CD4-positive, alpha-beta T cell (primary cell): ENCODE data around the gene EPHB1. TPM values are rescaled to one million over a fixed set of nuclear protein-coding genes. Genes with fewer than 3 reads are reported as not detected.

ENCODE experiments used
- ATAC-seq: fragments of 200-7000 bp; cut with Tn5 transposase; one replicate; pipeline ENCODE4 v1.10.0; 2022; ENCODE audit warnings: mild to moderate bottlenecking; ENCODE audit not compliant: poor library complexity
- CTCF ChIA-PET: fragments of 350-600 bp; sonication (Branson Sonifier 250); formaldehyde crosslinking; loops from one replicate; lab custom pipeline; 2021; ENCODE audit warnings: antibody characterized with exemption, inconsistent platforms; lab: Charles Lee
- POLR2A ChIA-PET: fragments of 350-600 bp; sonication (Branson Sonifier 250); formaldehyde crosslinking; loops from one replicate; lab custom pipeline; 2021; ENCODE audit warnings: antibody characterized with exemption, inconsistent platforms; lab: Charles Lee
- DNase-seq, 14 experiments: peaks; one replicate each; pipeline ENCODE4 v3.0.0-alpha.2; 2013 to 2020; ENCODE audit warnings: mixed read lengths in 2 of 14
- H3K27ac ChIP-seq, 2 donors: one replicate each; pipeline versions ENCODE4 v1.5.1 to v1.7.0; 2013; ENCODE audit warnings: low read length in 2 of 2, low read depth in 1 of 2, mild to moderate bottlenecking in 1 of 2
- H3K27me3 ChIP-seq, 2 experiments: 1 replicate in 1 of 2; 2 replicates in 1 of 2; pipeline versions ENCODE4 v1.6.1 to v1.7.0; 2013; ENCODE audit warnings: low read length in 2 of 2, control low read depth in 1 of 2, mild to moderate bottlenecking in 1 of 2, moderate library complexity in 1 of 2; ENCODE audit not compliant: insufficient read depth in 2 of 2, control insufficient read depth in 1 of 2
- H3K36me3 ChIP-seq: one replicate; pipeline ENCODE4 v1.6.1; 2013; ENCODE audit warnings: low read length, control low read depth; ENCODE audit not compliant: insufficient read depth
- H3K4me1 ChIP-seq: one replicate; pipeline ENCODE4 v1.6.1; 2013; ENCODE audit warnings: low read length, control low read depth; ENCODE audit not compliant: insufficient read depth
- H3K4me3 ChIP-seq: one replicate; pipeline ENCODE4 v1.5.1; 2013; ENCODE audit warnings: mild to moderate bottlenecking, low read length, moderate library complexity
- H3K9me3 ChIP-seq, 2 experiments: 1 replicate in 1 of 2; 2 replicates in 1 of 2; pipeline versions ENCODE4 v1.6.1 to v1.7.0; 2013; ENCODE audit warnings: low read length in 2 of 2, mild to moderate bottlenecking in 2 of 2, control low read depth in 1 of 2, moderate library complexity in 1 of 2; ENCODE audit not compliant: control insufficient read depth in 1 of 2, insufficient read depth in 1 of 2
- H3K27ac Mint-ChIP-seq: one replicate; pipeline ENCODE4 v1.8.0; 2020; ENCODE audit warnings: mixed read lengths
- H3K27me3 Mint-ChIP-seq: one replicate; pipeline ENCODE4 v1.8.0; 2021; ENCODE audit warnings: mixed read lengths
- H3K36me3 Mint-ChIP-seq: one replicate; pipeline ENCODE4 v1.8.0; 2021; ENCODE audit warnings: low read depth, mixed read lengths
- H3K4me1 Mint-ChIP-seq: one replicate; pipeline ENCODE4 v1.8.0; 2021; ENCODE audit warnings: low read depth, mixed read lengths
- H3K4me3 Mint-ChIP-seq: one replicate; pipeline ENCODE4 v1.8.0; 2020; ENCODE audit warnings: mild to moderate bottlenecking, mixed read lengths
- H3K9me3 Mint-ChIP-seq: one replicate; pipeline ENCODE4 v1.8.0; 2020; ENCODE audit warnings: mixed read lengths
- CTCF ChIP-seq: fragments of 200-600 bp; IDR thresholded peaks from one replicate; pipeline ENCODE4 v1.8.0; 2022; ENCODE audit warnings: antibody characterized with exemption, mild to moderate bottlenecking
- intact Hi-C, 2 experiments: fragments of 100-400 bp; cut with DNase I in 1 of 2; cut with micrococcal nuclease in 1 of 2; formaldehyde crosslinking; loops; one replicate each; pipeline versions ENCODE4 v1.15.1 to v1.9.0; 2023 to 2025; cut with DNase I, micrococcal nuclease
- total RNA-seq, 174 experiments: library from RNA in 2 of 174; stranded (reverse) in 2 of 174; gene quantifications; one replicate each; pipeline ENCODE4 v1.2.3 and lab custom pipeline; 2021 to 2026

Gene EPHB1
- total RNA-seq, 2 experiments from 2014 or later, result 0.08 to 0.49 TPM

- H3K4me3 ChIP-seq, result no peak overlapping the region
- H3K27ac ChIP-seq, result no peak overlapping the region
- ChIA-PET POLR2A (no interaction called here), CTCF (no interaction called here)
- no peak for TF ChIP-seq CTCF
- H3K36me3 ChIP-seq, result no peaks in the 10 kb centered on the region
- no peaks in the 10 kb centered on the region for H3K9me3 Mint-ChIP-seq
- no peaks in the 10 kb centered on the region for H3K36me3 Mint-ChIP-seq
- no peak overlapping the region for H3K27ac Mint-ChIP-seq
- intact Hi-C loops, result no loop called here
- H3K27me3 Mint-ChIP-seq, result no peaks in the 10 kb centered on the region
- no peak for DNase-seq
- H3K4me1 ChIP-seq, result no peaks in the 10 kb centered on the region
- H3K4me1 Mint-ChIP-seq, result no peaks in the 10 kb centered on the region
- H3K9me3 ChIP-seq, result peaks cover 0 to 3% of the 10 kb centered on the region in 2 experiments
- H3K27me3 ChIP-seq, result no peaks in the 10 kb centered on the region
- no peak overlapping the region for H3K4me3 Mint-ChIP-seq
- ATAC-seq, result no peak
These were observed 105.4 kb downstream of the EPHB1 start for GRCh38 chr3:134900482-134900881.

- no peak for TF ChIP-seq CTCF
- no peak overlapping the region for H3K4me3 Mint-ChIP-seq
- no peak overlapping the region for H3K27ac Mint-ChIP-seq
- no peaks in the 10 kb centered on the region for H3K36me3 Mint-ChIP-seq
- Histone ChIP-seq H3K4me3 (no peak overlapping the region), H3K36me3 (no peaks in the 10 kb centered on the region), H3K27ac (no peak overlapping the region), H3K9me3 (peaks cover 0 to 3% of the 10 kb centered on the region in 2 experiments), H3K27me3 (no peaks in the 10 kb centered on the region), H3K4me1 (no peaks in the 10 kb centered on the region)
- no peaks in the 10 kb centered on the region for H3K4me1 Mint-ChIP-seq
- ChIA-PET POLR2A (no interaction called here), CTCF (no interaction called here)
- DNase-seq (no peak), ATAC-seq (no peak)
- H3K27me3 Mint-ChIP-seq, result no peaks in the 10 kb centered on the region
- intact Hi-C loops, result no loop called here
- no peaks in the 10 kb centered on the region for H3K9me3 Mint-ChIP-seq
These were observed 106.4 kb downstream of the EPHB1 start for GRCh38 chr3:134901461-134901860.

- ChIA-PET POLR2A (no interaction called here), CTCF (no interaction called here)
- Histone ChIP-seq H3K4me3 (no peak overlapping the region), H3K4me1 (no peaks in the 10 kb centered on the region), H3K27me3 (no peaks in the 10 kb centered on the region), H3K27ac (no peak overlapping the region), H3K36me3 (no peaks in the 10 kb centered on the region), H3K9me3 (peaks cover 0 to 3% of the 10 kb centered on the region in 2 experiments)
- Mint-ChIP-seq H3K9me3 (no peaks in the 10 kb centered on the region), H3K4me3 (no peak overlapping the region), H3K36me3 (no peaks in the 10 kb centered on the region), H3K27me3 (no peaks in the 10 kb centered on the region), H3K4me1 (no peaks in the 10 kb centered on the region), H3K27ac (no peak overlapping the region)
- ATAC-seq (no peak), DNase-seq (no peak)
- no peak for TF ChIP-seq CTCF
- intact Hi-C loops, result no loop called here
These were observed 108.8 kb downstream of the EPHB1 start for GRCh38 chr3:134903837-134904236.
